Superior temporal gyrus (tissue), 1 donor: ENCODE data around the gene SLC22A2.

ENCODE experiments used
- DNase-seq: peaks from one replicate; pipeline ENCODE4 v3.0.0-alpha.2; 2016; ENCODE audit errors: extremely low spot score

Gene SLC22A2

DNA sequence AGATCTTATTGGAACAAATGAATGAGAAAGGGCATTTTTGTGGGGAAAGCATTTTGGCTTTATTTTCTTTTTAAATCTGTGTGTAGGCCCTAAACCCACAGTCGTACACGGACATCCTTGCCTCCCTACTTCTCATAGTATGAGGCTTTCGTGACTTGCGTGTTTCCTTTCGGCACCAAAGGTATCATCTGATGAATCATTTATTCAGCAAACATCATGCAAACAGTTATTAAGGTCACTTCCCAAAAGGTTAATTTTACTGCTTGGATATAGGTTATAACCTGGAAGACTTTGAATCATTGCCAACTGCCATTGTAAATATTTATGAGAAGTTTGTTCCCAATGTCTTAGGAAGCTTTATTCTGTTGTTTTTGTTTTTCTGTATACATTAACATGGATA is 15.1 kb upstream of the SLC22A2 start:
- no peak for DNase-seq

DNA sequence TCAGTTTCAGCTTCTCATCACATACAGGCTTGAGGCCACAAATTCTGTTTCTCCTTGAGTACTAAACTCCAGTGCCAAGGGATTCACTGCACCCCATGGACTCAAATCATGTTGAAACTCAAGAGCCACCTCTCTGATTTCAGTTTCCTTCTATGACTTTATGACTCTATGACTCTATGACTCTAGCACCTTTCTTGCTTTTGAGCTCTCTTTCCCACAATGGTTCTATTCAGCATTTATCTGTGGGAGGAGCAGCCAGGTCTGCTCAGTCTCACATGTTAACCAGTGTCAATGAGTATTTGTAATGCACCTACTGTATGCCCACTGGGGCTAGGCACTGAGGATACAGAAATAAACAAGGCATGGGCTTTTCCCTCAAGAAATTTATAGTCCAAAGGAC is 14.6 kb upstream of the SLC22A2 start:
- no peak for DNase-seq

DNA sequence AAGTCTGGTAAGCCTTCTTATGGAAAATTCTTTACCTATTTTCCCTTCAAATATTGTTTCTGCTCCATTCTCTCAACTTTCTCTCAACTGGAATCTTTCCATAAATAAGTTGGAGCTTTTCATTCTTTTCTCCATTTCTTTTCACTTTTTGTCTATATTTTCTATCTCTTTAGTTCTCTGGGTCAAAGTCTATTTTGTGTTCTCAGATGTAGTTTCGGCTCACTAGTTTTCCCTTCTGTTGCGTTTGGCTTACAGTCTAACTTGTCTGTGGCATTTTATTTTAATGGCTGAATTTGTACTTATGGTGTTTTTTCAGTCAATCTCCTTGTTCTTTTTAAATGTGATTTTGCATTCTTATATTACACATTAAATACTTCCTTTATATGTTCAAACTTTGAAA is 14.1 kb upstream of the SLC22A2 start:
- no peak for DNase-seq

DNA sequence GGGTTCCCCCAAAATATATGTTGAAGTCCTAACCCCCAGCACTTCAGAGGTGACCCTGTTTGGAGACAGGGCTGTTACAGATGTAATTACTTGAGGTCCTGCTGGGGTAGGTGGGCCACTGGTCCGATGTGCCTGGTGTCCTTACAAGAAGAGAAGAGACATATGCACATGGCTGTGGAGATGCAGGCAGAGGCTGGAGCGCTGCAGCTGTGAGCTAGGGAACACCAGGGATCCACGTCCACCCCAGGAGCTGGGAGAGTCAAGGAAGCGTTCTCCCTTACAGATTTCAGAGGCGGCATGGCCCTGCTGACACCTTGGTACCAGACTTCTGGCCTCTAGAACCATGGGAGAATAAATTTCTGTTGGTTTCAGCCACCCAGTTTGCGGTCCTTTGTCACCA is 11.7 kb upstream of the SLC22A2 start:
- DNase-seq, result no peak

DNA sequence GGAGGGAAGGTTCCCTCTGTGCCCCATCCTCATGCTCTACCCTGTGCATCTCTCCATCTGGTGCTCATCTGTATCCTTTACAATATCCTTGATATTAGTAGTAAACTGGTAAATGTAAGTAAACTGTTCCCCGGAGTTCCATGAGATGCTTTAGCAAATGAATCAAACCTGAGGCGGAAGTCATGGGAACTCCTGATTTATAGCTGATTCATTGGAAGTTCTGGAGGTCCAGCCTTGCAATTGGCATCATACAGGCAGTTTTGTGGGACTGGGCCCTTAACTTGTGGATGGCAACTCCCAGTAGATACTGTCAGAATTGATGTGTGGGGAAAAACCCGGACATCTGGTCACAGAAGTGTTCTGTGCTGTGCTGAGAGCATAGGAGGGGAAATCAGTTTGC is 11.2 kb upstream of the SLC22A2 start:
- no peak for DNase-seq

DNA sequence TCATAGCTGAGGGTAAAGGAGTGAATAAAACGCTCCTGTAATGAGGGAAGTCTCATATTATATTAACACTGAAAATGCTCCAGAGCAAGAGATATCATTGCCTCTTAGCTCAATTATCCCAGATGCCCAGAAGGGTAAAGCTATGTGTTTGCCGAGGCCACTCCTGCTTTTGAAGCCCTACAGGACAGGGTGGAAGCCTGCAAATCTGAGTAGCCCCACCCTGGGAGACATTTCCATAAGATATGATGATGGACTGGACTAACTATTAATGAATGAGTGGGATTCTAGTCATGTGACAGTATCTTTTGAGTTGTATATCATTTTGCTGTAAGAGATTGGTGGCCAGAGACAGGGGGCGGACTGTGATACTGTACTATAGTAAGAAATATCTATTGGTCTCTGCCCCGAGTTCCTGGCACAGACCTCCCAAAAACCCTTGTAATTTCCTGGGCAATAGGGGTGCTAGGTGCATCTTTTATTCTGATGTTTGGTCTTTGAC is 10.5 kb upstream of the SLC22A2 start:
- no peak for DNase-seq

DNA sequence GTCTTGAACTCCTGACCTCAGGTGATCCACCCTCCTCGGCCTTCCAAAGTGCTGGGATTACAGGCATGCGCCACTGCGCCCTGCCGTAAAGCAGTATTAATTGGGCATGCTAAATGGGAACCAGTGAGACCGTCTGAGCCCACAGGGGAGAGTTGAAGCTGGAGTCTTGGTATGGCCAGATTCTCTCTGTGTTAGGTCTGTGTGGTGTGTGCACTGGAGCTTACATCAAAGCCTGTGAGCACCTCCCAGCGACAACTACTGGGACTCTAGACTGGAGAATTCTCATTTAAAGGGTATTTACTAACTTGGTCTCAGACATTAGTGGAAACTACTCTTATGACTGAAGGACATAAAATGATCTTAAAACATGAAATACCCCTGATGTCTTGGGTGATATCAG is 8.5 kb upstream of the SLC22A2 start:
- no peak for DNase-seq

DNA sequence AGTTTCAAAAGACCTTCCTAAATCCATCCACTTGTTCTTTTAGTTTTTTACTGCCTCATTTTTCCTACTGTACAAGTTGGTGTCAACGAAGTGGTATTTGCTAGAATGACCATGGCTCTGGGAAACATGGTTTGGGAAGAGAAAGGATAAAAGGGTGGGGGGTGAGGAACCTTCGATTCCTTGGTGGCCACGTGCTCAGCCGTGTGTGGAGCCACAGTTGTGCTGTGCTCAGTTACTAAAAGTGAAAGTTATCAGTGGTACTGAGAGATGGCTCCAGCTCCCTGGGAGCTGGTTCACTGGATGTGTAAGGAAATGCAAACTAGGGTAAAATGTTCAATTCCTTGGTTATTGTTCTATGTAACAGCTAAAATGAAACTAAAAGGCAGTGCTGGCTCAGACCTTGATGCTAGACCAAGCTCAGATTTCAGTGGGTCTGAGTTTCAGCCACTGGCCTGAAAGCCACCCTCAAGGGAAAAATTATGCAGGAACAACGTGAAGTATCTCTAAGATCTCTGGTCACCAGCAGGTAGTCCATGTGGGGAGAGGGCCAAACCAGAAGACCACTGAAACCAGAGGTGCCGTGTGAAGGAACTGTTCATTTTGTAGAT is 7.4 kb upstream of the SLC22A2 start:
- no peak for DNase-seq

DNA sequence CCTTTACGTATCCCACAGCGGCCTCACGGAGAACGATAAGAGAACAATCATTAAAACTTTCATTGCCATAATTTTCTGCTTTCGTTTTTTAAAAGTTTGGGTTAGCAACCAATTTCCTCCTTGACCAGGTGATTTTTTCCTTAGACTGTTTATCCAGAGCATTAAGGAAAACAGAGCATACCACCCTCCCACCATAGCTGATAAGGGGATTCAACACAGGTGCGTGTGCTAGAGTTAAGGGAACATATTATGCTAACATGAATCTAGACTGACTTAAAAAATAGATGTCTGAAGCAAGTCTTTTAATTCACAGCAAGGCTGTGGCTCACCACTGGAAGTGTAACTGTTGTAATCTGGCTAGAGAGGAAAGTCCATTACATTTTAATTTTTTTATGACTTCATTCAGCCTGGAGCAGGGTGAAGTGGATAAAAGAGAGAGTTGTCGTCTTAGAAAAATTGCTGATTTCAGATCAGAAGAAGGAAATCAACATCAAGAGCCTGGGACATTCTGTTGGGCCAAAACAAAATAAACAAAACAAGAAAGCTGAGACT is 5.5 kb upstream of the SLC22A2 start:
- DNase-seq, result no peak

DNA sequence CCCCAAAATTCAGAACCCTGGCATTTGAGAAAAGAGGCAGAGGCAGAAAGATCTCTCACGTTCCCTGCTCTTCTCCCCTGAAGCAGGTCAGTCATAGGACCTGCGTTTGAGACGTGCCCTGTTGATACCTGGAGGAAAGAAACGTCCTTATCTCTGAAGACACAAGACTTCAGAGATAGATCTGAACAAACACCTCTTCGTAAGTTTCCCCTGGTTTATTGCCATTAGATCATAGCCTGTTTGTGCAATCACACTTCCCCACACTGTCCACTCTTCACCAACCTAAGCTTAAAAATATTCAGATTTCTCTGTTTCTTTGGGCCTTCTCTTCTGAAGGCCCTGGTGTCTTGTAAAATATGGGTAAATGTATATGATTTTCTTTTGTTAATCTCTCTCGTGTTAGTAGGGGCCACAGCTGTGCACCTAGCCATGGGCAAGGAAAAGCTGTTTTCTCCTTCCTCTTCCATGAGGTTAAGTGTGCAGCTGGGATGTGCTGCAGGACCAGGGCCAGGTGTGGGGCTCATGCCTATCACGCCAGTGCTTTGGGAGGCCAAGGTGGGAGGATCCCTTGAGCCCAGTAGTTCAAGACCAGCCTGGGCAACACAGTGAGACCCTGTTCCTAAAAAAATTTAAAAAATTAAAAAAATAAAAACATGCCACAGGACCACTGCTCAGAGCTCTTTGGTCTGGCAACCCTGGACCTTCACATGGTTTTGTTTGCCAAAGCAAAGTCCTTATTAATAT is 4.7 kb upstream of the SLC22A2 start:
- no peak for DNase-seq

DNA sequence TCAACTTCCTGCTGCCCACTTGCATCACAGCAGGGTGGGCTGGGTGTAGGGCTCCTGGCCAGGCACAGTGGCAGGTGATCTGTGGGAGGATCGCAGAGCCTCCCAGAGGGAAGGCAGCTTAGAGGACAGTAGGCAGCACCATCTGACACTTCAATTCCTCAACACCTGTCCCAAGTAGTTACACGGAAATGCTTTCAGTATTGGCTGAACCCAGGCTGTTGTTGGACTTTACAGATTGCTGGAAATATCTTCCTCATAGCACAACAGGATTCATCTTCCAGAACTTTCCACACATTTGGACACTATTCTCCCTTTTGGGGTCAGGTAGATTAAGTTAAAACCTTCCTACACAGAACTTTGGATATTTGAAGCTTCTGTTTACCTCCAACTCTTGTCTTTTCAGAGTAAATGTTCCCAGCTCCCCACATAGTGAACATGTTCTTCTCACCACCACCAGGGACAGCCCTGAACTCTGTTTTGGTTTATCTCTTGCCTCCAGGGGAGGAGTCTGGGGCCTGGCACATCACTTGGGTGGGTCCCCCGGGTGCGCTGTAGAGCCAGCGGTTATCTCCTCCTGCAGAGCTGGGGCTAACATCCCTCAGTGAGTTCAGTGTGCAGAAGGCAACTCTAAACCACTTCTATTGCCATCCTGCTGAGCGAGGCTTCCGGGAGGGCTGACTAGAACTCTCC is 3.5 kb upstream of the SLC22A2 start:
- DNase-seq, result no peak

DNA sequence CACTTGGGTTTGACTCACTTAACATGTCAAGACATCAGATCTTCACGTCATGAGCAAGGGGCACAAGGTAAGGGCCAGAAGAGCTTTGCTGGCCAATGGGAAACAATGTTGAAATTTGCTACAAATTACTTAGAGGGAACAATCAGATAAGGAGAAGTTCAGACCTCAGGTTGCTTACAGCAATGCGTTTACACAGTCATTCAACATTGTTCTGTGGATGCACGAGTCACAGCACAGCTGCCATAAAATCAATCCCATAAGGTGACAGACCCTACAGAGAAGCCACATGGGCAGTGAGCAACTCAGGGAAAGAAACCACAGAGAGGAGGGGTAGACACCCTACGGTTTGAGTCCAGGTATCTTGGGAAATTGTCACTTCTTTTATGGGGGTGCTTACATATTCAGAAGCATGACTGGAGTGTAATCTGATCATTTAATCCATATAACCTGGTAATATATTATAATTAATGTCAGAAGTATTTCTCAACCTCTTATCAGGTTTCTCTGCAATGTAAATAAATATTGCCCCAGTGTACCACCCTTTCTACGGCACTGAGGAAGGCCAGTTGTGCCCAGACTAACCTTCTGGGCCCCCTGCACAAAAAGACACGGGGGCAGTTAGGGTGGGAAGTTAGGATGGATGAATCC is 2.3 kb upstream of the SLC22A2 start:
- no peak for DNase-seq

DNA sequence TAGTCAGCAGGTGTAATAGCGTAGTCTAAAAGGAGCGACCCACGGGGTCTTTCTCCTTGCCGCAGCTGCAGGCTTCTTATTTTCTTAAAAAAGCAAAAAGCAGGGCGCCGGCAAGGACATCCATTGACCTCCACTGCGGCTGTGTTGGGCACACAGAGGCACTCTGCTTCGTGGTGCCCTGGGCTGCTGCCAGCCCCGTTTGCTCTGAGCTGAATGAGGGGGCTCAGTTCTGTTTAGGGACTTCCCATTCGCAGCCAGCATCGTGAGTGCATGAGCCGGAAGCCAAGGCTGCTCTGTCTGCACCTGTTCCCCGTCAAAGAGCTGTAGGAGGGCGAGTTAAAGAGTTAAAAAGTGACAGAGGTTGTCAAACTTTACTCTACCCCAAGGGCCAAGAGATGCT is 1.7 kb upstream of the SLC22A2 start:
- no peak for DNase-seq

DNA sequence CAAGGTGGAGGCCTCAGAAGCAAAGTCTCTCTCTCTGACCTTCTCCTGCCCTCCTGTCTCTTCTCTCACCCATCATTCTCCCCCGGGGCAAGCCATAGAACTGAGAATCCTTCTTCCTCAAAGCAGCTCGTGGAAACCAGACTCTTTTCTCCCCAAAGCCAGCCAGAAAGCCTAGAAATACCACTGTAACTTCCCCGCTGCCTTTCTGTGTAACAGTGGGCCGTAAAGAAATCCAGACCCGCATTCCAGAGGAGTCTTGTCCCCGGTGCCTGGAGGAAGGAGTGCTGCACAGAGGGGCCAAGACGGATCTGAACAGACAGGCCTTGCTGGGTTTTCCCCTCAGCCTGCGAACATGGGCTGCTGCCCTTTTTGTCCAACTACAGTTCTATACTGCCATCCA is 977 bp upstream of the SLC22A2 start:
- no peak for DNase-seq

DNA sequence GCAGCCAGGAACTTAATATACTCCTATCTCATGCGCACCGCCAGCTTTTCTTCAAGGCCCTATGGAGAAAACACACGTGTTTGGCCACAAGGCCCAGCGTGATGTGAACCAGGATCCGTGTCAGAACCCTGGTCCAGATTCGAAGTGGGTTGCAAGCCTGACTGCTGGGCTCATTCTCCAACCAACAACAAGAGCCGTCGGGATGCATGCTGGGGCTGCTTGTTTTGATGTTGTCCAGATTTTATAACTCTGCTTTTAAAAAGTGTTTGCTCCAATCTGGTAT is 463 bp upstream of the SLC22A2 start:
- no peak for DNase-seq

DNA sequence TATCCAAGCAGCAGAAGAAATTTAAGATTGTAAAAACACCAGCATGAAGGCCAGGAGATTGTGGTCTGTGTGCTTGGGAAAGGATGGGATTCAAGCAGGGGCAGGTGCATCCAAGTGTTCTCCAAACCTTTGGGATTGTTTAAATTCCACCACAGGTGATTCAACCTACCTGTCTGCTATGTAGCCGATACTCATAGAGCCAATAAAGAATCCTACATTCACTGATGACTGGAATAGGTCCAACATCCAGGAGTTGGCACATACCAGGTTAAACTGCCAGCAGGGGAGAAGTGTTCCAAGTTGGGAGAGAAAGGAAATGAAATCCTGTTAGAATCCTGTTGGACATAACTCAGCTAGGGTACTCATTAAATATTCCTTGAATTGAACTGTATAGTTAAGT is 2.2 kb downstream of the SLC22A2 start:
- DNase-seq, result no peak

DNA sequence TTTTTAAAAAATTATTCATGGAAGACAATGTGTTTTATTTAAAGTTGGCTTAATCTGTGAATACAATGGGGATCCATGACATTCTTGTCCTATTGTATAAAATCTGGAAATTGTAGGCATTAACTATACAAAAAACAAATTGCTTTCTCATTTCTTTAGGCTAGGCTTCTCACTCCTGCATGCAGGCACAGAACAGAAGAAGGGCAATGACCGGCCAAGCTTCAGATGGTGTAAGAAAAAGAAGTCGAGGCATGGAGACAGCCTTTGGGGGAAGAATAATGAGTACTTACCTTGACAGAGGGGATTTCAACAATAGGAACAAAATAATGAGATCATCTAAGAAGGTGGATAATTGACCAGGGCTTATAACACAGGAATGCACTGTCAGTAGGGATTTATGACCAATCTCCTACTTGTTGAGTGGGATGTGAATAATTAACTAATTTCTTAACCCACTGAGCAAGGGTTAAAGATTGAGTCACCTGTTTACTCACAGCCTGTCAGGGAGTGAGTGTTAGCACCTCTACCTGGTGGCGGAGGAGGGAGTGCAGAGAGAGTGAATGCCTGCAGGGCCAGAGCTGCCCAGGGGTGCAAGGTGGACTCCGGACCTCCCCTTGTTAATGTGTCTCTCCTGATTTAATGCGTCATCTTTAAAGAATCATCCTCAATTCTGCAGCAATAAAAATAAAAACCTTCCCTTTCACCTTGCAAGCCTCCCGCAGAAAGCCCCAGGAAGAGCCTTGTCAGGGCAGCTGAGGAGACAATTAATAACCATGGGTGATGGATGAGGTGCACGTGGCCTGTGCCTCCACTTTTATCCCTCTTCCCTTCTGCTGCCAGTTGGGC is 3.9 kb downstream of the SLC22A2 start:
- DNase-seq, result no peak

DNA sequence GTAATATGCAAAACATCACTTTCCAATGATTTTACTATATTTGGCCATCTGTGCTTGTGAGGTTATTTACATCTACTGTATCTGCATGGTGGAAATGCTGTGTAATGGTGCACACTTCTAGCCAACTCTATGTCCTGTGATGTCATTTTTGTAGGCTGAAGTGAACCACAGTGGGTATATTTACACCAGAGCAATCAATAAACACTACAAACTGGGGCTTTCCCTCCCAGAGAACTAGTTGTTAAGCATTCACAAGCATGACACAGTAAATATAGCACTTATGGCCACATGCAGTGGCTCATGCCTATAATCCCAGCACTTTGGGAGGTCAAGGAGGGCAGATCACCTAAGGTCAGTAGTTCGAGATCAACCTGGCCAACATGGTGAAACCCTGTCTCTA is 4.9 kb downstream of the SLC22A2 start:
- no peak for DNase-seq

DNA sequence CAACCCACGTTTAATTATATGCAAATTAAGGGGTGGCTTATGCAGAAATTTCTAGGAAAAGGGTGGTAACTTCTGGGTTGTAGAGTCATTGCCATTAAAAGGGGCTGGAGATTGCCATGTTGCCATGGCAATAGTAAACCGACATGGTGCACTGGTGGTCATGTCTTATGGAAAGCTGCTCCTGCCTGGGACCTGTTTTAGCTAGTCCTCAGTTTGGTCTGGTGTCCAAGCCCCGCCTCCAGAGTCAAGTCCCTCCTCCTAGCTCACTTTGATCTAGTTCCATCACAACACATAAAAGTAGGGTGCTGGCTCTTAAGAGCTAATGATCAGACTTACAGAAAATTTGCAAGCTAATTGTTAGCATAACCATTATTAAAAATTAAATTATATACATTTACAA is 5.3 kb downstream of the SLC22A2 start:
- DNase-seq, result no peak

DNA sequence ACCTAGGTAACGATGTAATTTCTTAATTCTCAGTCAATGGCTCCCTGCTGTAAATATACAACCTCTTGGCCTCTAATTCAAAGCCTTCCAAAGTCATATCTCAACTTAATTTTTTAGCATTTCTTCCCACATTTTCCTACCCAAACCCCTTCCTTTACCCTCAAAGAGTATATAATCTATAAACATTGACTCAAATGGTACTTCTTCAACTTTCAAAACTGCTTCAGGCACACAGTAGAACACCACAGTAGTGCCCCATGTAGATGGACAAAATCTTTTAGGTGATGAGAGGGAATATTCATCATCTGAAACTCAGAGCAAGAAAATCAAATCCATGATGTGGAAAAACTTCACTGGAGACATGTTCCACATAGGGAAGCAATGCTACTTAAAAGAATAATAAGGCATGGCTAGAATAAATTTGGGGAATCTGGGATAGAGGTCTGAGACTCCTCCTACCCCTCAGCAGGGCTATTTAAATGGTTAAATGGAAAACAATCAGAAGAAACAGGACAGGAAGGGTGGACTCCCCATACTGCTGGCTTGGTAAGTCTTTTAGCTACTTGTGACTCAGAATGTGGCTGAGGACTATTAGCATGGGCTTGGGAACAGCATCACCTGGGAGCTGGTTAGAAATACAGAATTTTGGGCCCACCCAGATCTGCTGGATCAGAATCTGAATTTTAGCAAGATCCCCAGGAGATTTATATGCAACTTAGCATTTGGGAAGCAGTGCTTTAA is 6.4 kb downstream of the SLC22A2 start:
- DNase-seq, result no peak

DNA sequence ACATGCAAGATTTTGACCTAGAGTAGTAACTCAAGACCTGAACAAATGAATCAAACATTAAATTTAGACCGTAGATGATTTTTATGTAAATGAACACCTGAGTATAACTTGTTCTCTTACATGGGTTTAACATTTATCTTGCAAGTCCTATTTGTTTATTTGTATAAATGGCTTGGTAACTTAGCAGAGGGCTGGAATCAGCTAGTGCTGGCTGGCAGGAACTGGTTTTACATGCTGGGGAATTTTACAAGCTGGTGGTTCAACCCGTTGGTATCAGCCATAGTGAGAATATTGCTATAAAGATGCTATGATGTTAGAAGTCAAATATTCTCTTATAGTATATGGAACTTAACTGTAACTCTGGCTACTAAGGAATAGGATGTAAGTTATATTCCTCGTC is 8.9 kb downstream of the SLC22A2 start:
- DNase-seq, result no peak
